ENCODE measurements around the gene TNIP3.

- TF ChIP-seq, protein P1, sequence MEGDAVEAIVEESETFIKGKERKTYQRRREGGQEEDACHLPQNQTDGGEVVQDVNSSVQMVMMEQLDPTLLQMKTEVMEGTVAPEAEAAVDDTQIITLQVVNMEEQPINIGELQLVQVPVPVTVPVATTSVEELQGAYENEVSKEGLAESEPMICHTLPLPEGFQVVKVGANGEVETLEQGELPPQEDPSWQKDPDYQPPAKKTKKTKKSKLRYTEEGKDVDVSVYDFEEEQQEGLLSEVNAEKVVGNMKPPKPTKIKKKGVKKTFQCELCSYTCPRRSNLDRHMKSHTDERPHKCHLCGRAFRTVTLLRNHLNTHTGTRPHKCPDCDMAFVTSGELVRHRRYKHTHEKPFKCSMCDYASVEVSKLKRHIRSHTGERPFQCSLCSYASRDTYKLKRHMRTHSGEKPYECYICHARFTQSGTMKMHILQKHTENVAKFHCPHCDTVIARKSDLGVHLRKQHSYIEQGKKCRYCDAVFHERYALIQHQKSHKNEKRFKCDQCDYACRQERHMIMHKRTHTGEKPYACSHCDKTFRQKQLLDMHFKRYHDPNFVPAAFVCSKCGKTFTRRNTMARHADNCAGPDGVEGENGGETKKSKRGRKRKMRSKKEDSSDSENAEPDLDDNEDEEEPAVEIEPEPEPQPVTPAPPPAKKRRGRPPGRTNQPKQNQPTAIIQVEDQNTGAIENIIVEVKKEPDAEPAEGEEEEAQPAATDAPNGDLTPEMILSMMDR (IDR thresholded peaks at IDR 0.05) = no peak
- TF ChIP-seq POLR2A (IDR thresholded peaks at IDR 0.05) (no peak), EP300 (IDR thresholded peaks at IDR 0.05) (no peak)
Observed at GRCh38 chr4:121191361-121191760, 27.2 kb upstream of the TNIP3 start.
